EH (cell line): ENCODE data around the gene MOG.
A peak's percentile ranks its signal among the peaks of the same experiment; 100 is the strongest.

ENCODE experiments used
- DNase-seq: peaks from one replicate; pipeline ENCODE4 v3.0.0-alpha.2; 2015; ENCODE audit warnings: low read depth

Gene MOG

GRCh38 chr6:29656798-29657197, at the start of gene MOG:
Gene MOG, plus strand, starts transcription at chr6:29657092. Its CDS starts 118 bp downstream, at chr6:29657210.
- no peak for DNase-seq

- DNase-seq, result no peak
Observed at GRCh38 chr6:29608131-29608530, 48.8 kb upstream of the MOG start.

- no peak for DNase-seq
Observed at GRCh38 chr6:29610540-29610939, 46.4 kb upstream of the MOG start.

- DNase-seq, result no peak
Observed at GRCh38 chr6:29611426-29611825, 45.5 kb upstream of the MOG start.

GRCh38 chr6:29617782-29618554, 38.9 kb upstream of the MOG start:
- DNase-seq, result no peak

GRCh38 chr6:29619578-29620160, 37.2 kb upstream of the MOG start:
- DNase-seq, result no peak

- no peak for DNase-seq
Observed at GRCh38 chr6:29620630-29621029, 36.3 kb upstream of the MOG start.

GRCh38 chr6:29624520-29624961, 32.4 kb upstream of the MOG start:
- no peak for DNase-seq

GRCh38 chr6:29625337-29625930, 31.5 kb upstream of the MOG start:
- no peak for DNase-seq

GRCh38 chr6:29626948-29627754, 29.7 kb upstream of the MOG start:
- peak; percentile 25 for DNase-seq

- DNase-seq, result peak; percentile 93
Observed at GRCh38 chr6:29627755-29628418, 29.0 kb upstream of the MOG start.

- peak; percentile 79 for DNase-seq
Observed at GRCh38 chr6:29628419-29629281, 28.2 kb upstream of the MOG start.

- no peak for DNase-seq
Observed at GRCh38 chr6:29629571-29629970, 27.3 kb upstream of the MOG start.

- no peak for DNase-seq
Observed at GRCh38 chr6:29630315-29630714, 26.6 kb upstream of the MOG start.

- DNase-seq, result no peak
Observed at GRCh38 chr6:29631209-29631810, 25.6 kb upstream of the MOG start.

GRCh38 chr6:29631860-29632731, 24.8 kb upstream of the MOG start:
- peak; percentile 82 for DNase-seq

- DNase-seq, result peak; percentile 93
Observed at GRCh38 chr6:29632789-29633533, 23.9 kb upstream of the MOG start, which contains the start of gene GABBR1. Gene GABBR1, minus strand, starts transcription at chr6:29633183. Its CDS starts 798 bp downstream, at chr6:29632385.

- DNase-seq, result no peak
Observed at GRCh38 chr6:29633534-29633905, 23.4 kb upstream of the MOG start.

GRCh38 chr6:29637247-29637646, 19.6 kb upstream of the MOG start:
- no peak for DNase-seq
